ENCODE measurements around the gene DPEP2NB. TPM values are rescaled to one million over a fixed set of nuclear protein-coding genes. Genes with fewer than 3 reads are reported as not detected.
"Not testable (repeated sequence)": the region's sequence is repeated elsewhere in the genome, so short reads cannot be mapped to it uniquely, and the experiment has no call there.

The DPEP2NB gene
- total RNA-seq, 1 donor from 2014 or later: not detected

- TF ChIP-seq CTCF (IDR thresholded peaks at IDR 0.05; ENCODE audit: insufficient read depth, low read length, poor library complexity, severe bottlenecking): no peak
- DNase-seq (ENCODE audit: low read depth): no peak
These were observed 40.2 kb downstream of the DPEP2NB start for GRCh38 chr16:67975321-67976105.

GRCh38 chr16:67972285-67972684 lies 43.4 kb downstream of the DPEP2NB start:
- H3K27me3 ChIP-seq (ENCODE audit: control insufficient read depth, insufficient read depth, low read length); H3K4me3 ChIP-seq (ENCODE audit: low read depth, low read length); DNase-seq (ENCODE audit: low read depth); H3K36me3 ChIP-seq (ENCODE audit: control insufficient read depth, insufficient read depth, low read length): not testable (repeated sequence)

More at GRCh38 chr16:67975321-67976105, 40.2 kb downstream of the DPEP2NB start:
- peaks cover 22% of the 10 kb centered on the region for H3K27me3 ChIP-seq (ENCODE audit: control insufficient read depth, insufficient read depth, low read length)
- no peaks in the 10 kb centered on the region for H3K36me3 ChIP-seq (ENCODE audit: control insufficient read depth, insufficient read depth, low read length)
- no peak overlapping the region for H3K4me3 ChIP-seq (ENCODE audit: low read depth, low read length)

GRCh38 chr16:67971111-67971510 lies 44.6 kb downstream of the DPEP2NB start:
- no peak for DNase-seq (ENCODE audit: low read depth)
- Histone ChIP-seq H3K36me3 (ENCODE audit: control insufficient read depth, insufficient read depth, low read length) (no peaks in the 10 kb centered on the region), H3K27me3 (ENCODE audit: control insufficient read depth, insufficient read depth, low read length) (no peaks in the 10 kb centered on the region), H3K4me3 (ENCODE audit: low read depth, low read length) (no peak overlapping the region)
- no peak for TF ChIP-seq CTCF (IDR thresholded peaks at IDR 0.05; ENCODE audit: insufficient read depth, low read length, poor library complexity, severe bottlenecking)

GRCh38 chr16:67969254-67970039 lies 46.3 kb downstream of the DPEP2NB start:
- no peak for TF ChIP-seq CTCF (IDR thresholded peaks at IDR 0.05; ENCODE audit: insufficient read depth, low read length, poor library complexity, severe bottlenecking)
- peak overlapping the region; percentile 92 for H3K4me3 ChIP-seq (ENCODE audit: low read depth, low read length)
- no peak for DNase-seq (ENCODE audit: low read depth)
- H3K27me3 ChIP-seq (ENCODE audit: control insufficient read depth, insufficient read depth, low read length): no peaks in the 10 kb centered on the region
- no peaks in the 10 kb centered on the region for H3K36me3 ChIP-seq (ENCODE audit: control insufficient read depth, insufficient read depth, low read length)

GRCh38 chr16:67968400-67969253 lies 47.1 kb downstream of the DPEP2NB start, which contains the start of gene SLC12A4:
Gene SLC12A4 (minus strand): TSS chr16:67968637. CDS start chr16:67968553, 84 bp downstream.
- Histone ChIP-seq H3K36me3 (ENCODE audit: control insufficient read depth, insufficient read depth, low read length) (no peaks in the 10 kb centered on the region), H3K4me3 (ENCODE audit: low read depth, low read length) (peak within 1 kb of the TSS; percentile 92), H3K27me3 (ENCODE audit: control insufficient read depth, insufficient read depth, low read length) (no peaks in the 10 kb centered on the region)
- no peak for TF ChIP-seq CTCF (IDR thresholded peaks at IDR 0.05; ENCODE audit: insufficient read depth, low read length, poor library complexity, severe bottlenecking)
- no peak for DNase-seq (ENCODE audit: low read depth)

All from kidney epithelial cell (primary cell).